ENCODE results near the gene TMEM51. TPM values are rescaled to one million over a fixed set of nuclear protein-coding genes. Genes with fewer than 3 reads are reported as not detected.

TMEM51 gene
- total RNA-seq, 2 donors from 2014 or later: 26.5 to 36.9 TPM

- Histone ChIP-seq H3K36me3 (replicated peaks in 1 of 2; ENCODE audit: insufficient read depth in 1 of 2, low read depth in 2 of 2) (no peaks in the 10 kb centered on the region), H3K27me3 (no peaks in the 10 kb centered on the region), H3K4me1 (peaks cover 91% of the 10 kb centered on the region), H3K27ac (peak overlapping the region; percentile 91 to 97 (median 94)), H3K4me3 (no peak overlapping the region), H3K9me3 (no peaks in the 10 kb centered on the region)
- 17 to 32% methylated on average over 2 to 7 of the region's 7 CpGs for WGBS, 2 donors
- ATAC-seq: no peak
- TF ChIP-seq POLR2A (IDR thresholded peaks at IDR 0.05): no peak
- TF ChIP-seq, protein P1, sequence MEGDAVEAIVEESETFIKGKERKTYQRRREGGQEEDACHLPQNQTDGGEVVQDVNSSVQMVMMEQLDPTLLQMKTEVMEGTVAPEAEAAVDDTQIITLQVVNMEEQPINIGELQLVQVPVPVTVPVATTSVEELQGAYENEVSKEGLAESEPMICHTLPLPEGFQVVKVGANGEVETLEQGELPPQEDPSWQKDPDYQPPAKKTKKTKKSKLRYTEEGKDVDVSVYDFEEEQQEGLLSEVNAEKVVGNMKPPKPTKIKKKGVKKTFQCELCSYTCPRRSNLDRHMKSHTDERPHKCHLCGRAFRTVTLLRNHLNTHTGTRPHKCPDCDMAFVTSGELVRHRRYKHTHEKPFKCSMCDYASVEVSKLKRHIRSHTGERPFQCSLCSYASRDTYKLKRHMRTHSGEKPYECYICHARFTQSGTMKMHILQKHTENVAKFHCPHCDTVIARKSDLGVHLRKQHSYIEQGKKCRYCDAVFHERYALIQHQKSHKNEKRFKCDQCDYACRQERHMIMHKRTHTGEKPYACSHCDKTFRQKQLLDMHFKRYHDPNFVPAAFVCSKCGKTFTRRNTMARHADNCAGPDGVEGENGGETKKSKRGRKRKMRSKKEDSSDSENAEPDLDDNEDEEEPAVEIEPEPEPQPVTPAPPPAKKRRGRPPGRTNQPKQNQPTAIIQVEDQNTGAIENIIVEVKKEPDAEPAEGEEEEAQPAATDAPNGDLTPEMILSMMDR (IDR thresholded peaks at IDR 0.05): no peak
- DNase-seq: peak; percentile 44 to 71 (median 64)
- intact Hi-C loops (cut with DNase I): no loop called here
These were observed 26.6 kb downstream of the TMEM51 start for GRCh38 chr1:15180189-15180588.

GRCh38 chr1:15180945-15181523, 27.5 kb downstream of the TMEM51 start:
- peak overlapping the region; percentile 91 to 97 (median 94) for H3K27ac ChIP-seq
- H3K4me1 ChIP-seq: peaks cover 91% of the 10 kb centered on the region
- intact Hi-C loops (cut with DNase I): no loop called here
- TF ChIP-seq, protein P1 (IDR thresholded peaks at IDR 0.05): peak in 2 of 7 experiments; percentile 11 to 16
- TF ChIP-seq POLR2A (IDR thresholded peaks at IDR 0.05): no peak
- H3K4me3 ChIP-seq: no peak overlapping the region
- no peaks in the 10 kb centered on the region for H3K27me3 ChIP-seq
- ATAC-seq (no peak), DNase-seq (no peak)
- 14 to 52% methylated on average over 5 to 8 of the region's 8 CpGs for WGBS, 2 donors
- H3K36me3 ChIP-seq (replicated peaks in 1 of 2; ENCODE audit: insufficient read depth in 1 of 2, low read depth in 2 of 2): no peaks in the 10 kb centered on the region
- H3K9me3 ChIP-seq: no peaks in the 10 kb centered on the region

GRCh38 chr1:15181564-15181963, 28.0 kb downstream of the TMEM51 start:
- no peak for TF ChIP-seq POLR2A (IDR thresholded peaks at IDR 0.05)
- TF ChIP-seq, protein P1 (IDR thresholded peaks at IDR 0.05): no peak
- DNase-seq: peak in 2 of 4 donors; percentile 47 to 61
- H3K27ac ChIP-seq: peak overlapping the region; percentile 91 to 97 (median 94)
- WGBS, 2 donors: 16 to 36% methylated on average over 10 of the region's 10 CpGs
- no peaks in the 10 kb centered on the region for H3K27me3 ChIP-seq
- no peak overlapping the region for H3K4me3 ChIP-seq
- intact Hi-C loops (cut with DNase I): no loop called here
- H3K4me1 ChIP-seq: peaks cover 91% of the 10 kb centered on the region
- no peaks in the 10 kb centered on the region for H3K36me3 ChIP-seq (replicated peaks in 1 of 2; ENCODE audit: insufficient read depth in 1 of 2, low read depth in 2 of 2)
- H3K9me3 ChIP-seq: no peaks in the 10 kb centered on the region
- ATAC-seq: no peak

DNA sequence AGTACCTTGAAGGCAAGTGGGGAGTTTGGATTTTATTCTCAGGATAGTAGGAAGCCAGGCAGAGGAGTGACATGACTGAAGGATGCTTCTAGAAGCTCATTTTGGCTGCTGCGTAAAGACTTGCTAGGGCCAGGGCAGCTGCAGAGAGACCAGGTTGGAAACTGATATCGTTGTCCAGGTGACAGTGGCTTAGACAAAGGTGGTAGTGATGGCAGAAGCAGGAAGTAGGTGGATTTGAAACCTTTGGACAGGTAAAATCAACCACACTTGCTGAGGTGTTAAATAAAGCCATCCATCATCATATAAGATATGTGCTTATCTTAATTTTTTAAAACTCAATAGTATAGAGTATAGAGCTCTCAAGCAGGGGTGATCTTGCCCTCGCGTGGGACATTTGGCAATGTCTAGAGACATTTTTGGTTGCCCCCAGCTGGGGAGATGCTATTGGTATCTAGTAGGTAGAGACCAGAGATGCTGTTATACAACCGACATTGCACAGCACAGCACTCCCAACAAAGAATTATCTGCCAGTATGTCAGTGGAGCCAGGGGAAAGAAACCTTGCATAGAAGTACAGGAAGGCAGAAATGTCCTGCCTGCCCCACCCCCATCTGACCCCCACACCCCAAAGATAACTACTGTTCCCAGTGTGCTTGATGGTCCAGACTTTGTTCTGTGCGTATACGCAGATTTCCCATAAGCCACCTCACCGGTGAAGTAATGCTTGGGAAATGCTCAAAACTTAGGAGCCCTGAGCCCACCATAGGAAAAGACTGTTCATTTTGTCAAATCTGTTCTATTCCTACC, 31.1 kb downstream of the TMEM51 start:
- DNase-seq (no peak), ATAC-seq (no peak)
- 55 to 71% methylated on average over 8 of the region's 8 CpGs for WGBS, 2 donors
- H3K9me3 ChIP-seq: no peaks in the 10 kb centered on the region
- no peak overlapping the region for H3K4me3 ChIP-seq
- intact Hi-C loops (cut with DNase I): no loop called here
- H3K4me1 ChIP-seq: peaks cover 91% of the 10 kb centered on the region
- H3K36me3 ChIP-seq (replicated peaks in 1 of 2; ENCODE audit: insufficient read depth in 1 of 2, low read depth in 2 of 2): no peaks in the 10 kb centered on the region
- no peaks in the 10 kb centered on the region for H3K27me3 ChIP-seq
- TF ChIP-seq POLR2A (IDR thresholded peaks at IDR 0.05): no peak
- TF ChIP-seq, protein P1 (IDR thresholded peaks at IDR 0.05): no peak
- H3K27ac ChIP-seq: peak overlapping the region in 3 of 4 donors; percentile 43 to 91 (median 48)

All from body of pancreas (tissue), 4 donors.